ENCODE results near the gene GPR132.

- TF ChIP-seq, protein P1, sequence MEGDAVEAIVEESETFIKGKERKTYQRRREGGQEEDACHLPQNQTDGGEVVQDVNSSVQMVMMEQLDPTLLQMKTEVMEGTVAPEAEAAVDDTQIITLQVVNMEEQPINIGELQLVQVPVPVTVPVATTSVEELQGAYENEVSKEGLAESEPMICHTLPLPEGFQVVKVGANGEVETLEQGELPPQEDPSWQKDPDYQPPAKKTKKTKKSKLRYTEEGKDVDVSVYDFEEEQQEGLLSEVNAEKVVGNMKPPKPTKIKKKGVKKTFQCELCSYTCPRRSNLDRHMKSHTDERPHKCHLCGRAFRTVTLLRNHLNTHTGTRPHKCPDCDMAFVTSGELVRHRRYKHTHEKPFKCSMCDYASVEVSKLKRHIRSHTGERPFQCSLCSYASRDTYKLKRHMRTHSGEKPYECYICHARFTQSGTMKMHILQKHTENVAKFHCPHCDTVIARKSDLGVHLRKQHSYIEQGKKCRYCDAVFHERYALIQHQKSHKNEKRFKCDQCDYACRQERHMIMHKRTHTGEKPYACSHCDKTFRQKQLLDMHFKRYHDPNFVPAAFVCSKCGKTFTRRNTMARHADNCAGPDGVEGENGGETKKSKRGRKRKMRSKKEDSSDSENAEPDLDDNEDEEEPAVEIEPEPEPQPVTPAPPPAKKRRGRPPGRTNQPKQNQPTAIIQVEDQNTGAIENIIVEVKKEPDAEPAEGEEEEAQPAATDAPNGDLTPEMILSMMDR (conservative IDR thresholded peaks at IDR 0.05) = no peak
- no peak for TF ChIP-seq ZFX (IDR thresholded peaks at IDR 0.05)
These were observed 35.8 kb downstream of the GPR132 start for GRCh38 chr14:105029402-105029801.
